ENCODE data around the gene TMEM109. TPM values are rescaled to one million over a fixed set of nuclear protein-coding genes. Genes with fewer than 3 reads are reported as not detected.
A peak's percentile ranks its signal among the peaks of the same experiment; 100 is the strongest.

Gene TMEM109
- total and polyA plus RNA-seq, 7 donors: 69.2 to 130 (median 72.5) TPM

- no peak for TF ChIP-seq CTCF (IDR thresholded peaks at IDR 0.05)
- Histone ChIP-seq H3K9me3 (no peaks in the 10 kb centered on the region), H3K27me3 (ENCODE audit: insufficient read depth in 3 of 3, low read length in 2 of 3) (peaks cover 0 to 23% (median 4%) of the 10 kb centered on the region in 3 donors), H3K4me3 (no peak overlapping the region), H3K4me1 (peaks cover 14% of the 10 kb centered on the region), H3K27ac (no peak overlapping the region), H3K36me3 (ENCODE audit: insufficient read depth in 1 of 2, low read depth in 1 of 2) (peaks cover 1 to 23% of the 10 kb centered on the region in 2 donors)
- ATAC-seq (no peak), DNase-seq (no peak)
- intact Hi-C loops (cut with DNase I): no loop called here
- 69 to 71% (median 70%) methylated on average over 6 of the region's 6 CpGs for WGBS, 3 donors
Measured at GRCh38 chr11:60925868-60926267, 11.9 kb downstream of the TMEM109 start.

GRCh38 chr11:60926500-60926899, 12.5 kb downstream of the TMEM109 start:
- WGBS, 3 donors: 87 to 93% (median 90%) methylated on average over 8 of the region's 8 CpGs
- TF ChIP-seq CTCF (IDR thresholded peaks at IDR 0.05): no peak
- peaks cover 0 to 16% of the 10 kb centered on the region in 2 donors for H3K36me3 ChIP-seq (ENCODE audit: insufficient read depth in 1 of 2, low read depth in 1 of 2)
- ATAC-seq (no peak), DNase-seq (no peak)
- peaks cover 14% of the 10 kb centered on the region for H3K4me1 ChIP-seq
- no peaks in the 10 kb centered on the region for H3K9me3 ChIP-seq
- H3K27me3 ChIP-seq (ENCODE audit: insufficient read depth in 3 of 3, low read length in 2 of 3): peaks cover 0 to 23% (median 4%) of the 10 kb centered on the region in 3 donors
- intact Hi-C loops (cut with DNase I): no loop called here
- no peak overlapping the region for H3K4me3 ChIP-seq
- no peak overlapping the region for H3K27ac ChIP-seq

GRCh38 chr11:60927061-60927592, 13.2 kb downstream of the TMEM109 start:
- ATAC-seq: no peak
- WGBS, 3 donors: 83 to 96% (median 86%) methylated on average over 8 of the region's 8 CpGs
- intact Hi-C loops (cut with DNase I): no loop called here
- Histone ChIP-seq H3K4me3 (no peak overlapping the region), H3K27me3 (ENCODE audit: insufficient read depth in 3 of 3, low read length in 2 of 3) (peaks cover 0 to 23% (median 4%) of the 10 kb centered on the region in 3 donors), H3K4me1 (peaks cover 14% of the 10 kb centered on the region), H3K36me3 (ENCODE audit: insufficient read depth in 1 of 2, low read depth in 1 of 2) (peaks cover 0 to 10% of the 10 kb centered on the region in 2 donors), H3K9me3 (no peaks in the 10 kb centered on the region), H3K27ac (no peak overlapping the region)
- peak in 1 of 2 donors; percentile 26 for DNase-seq
- TF ChIP-seq CTCF (IDR thresholded peaks at IDR 0.05): no peak

- no peaks in the 10 kb centered on the region for H3K9me3 ChIP-seq
- peaks cover 0 to 23% (median 4%) of the 10 kb centered on the region in 3 donors for H3K27me3 ChIP-seq (ENCODE audit: insufficient read depth in 3 of 3, low read length in 2 of 3)
- no peak overlapping the region for H3K4me3 ChIP-seq
- no peak overlapping the region for H3K27ac ChIP-seq
- H3K4me1 ChIP-seq: peaks cover 14% of the 10 kb centered on the region
- 73 to 77% (median 77%) methylated on average over 16 of the region's 16 CpGs for WGBS, 3 donors
- no peak for TF ChIP-seq CTCF (IDR thresholded peaks at IDR 0.05)
- no peak for DNase-seq
- intact Hi-C loops (cut with DNase I): no loop called here
- H3K36me3 ChIP-seq (ENCODE audit: insufficient read depth in 1 of 2, low read depth in 1 of 2): peaks cover 0 to 5% of the 10 kb centered on the region in 2 donors
- ATAC-seq: no peak
Measured at GRCh38 chr11:60927600-60927999, 13.6 kb downstream of the TMEM109 start.

GRCh38 chr11:60928563-60929001, 14.6 kb downstream of the TMEM109 start:
- intact Hi-C loops (cut with DNase I): no loop called here

More at GRCh38 chr11:60928563-60929001, 14.6 kb downstream of the TMEM109 start:
- H3K4me3 ChIP-seq: no peak overlapping the region
- no peaks in the 10 kb centered on the region for H3K36me3 ChIP-seq (ENCODE audit: insufficient read depth in 1 of 2, low read depth in 1 of 2)
- DNase-seq (peak in 1 of 2 donors; percentile 42), ATAC-seq (no peak)
- WGBS, 3 donors: 91 to 95% (median 93%) methylated on average over 18 to 20 of the region's 20 CpGs
- TF ChIP-seq CTCF (IDR thresholded peaks at IDR 0.05): no peak
- H3K27ac ChIP-seq: no peak overlapping the region
- H3K9me3 ChIP-seq: no peaks in the 10 kb centered on the region
- H3K4me1 ChIP-seq: peaks cover 13% of the 10 kb centered on the region
- peaks cover 0 to 23% (median 4%) of the 10 kb centered on the region in 3 donors for H3K27me3 ChIP-seq (ENCODE audit: insufficient read depth in 3 of 3, low read length in 2 of 3)

Measured in psoas muscle (tissue), 8 donors.